Epithelial cell of prostate (primary cell): ENCODE results near the gene ZFP1.
"Not testable (repeated sequence)": the region's sequence is repeated elsewhere in the genome, so short reads cannot be mapped to it uniquely, and the experiment has no call there.

Source experiments
- DNase-seq: peaks from one replicate; pipeline ENCODE4 v3.0.0-alpha.2; 2011; ENCODE audit warnings: low read depth, low spot score
- H3K27ac ChIP-seq: fragments of 450-650 bp; 2 replicates; pipeline ENCODE4 v1.5.1; 2017; ENCODE audit warnings: mild to moderate bottlenecking

The ZFP1 gene

GRCh38 chr16:75112734-75113491 is 35.4 kb upstream of the ZFP1 start:
- no peak overlapping the region for H3K27ac ChIP-seq
- no peak for DNase-seq

GRCh38 chr16:75113541-75114121 is 34.7 kb upstream of the ZFP1 start:
- H3K27ac ChIP-seq = no peak overlapping the region
- no peak for DNase-seq

GRCh38 chr16:75114179-75114945 is 34.0 kb upstream of the ZFP1 start:
- no peak for DNase-seq

GRCh38 chr16:75114946-75115825 is 33.1 kb upstream of the ZFP1 start:
- no peak overlapping the region for H3K27ac ChIP-seq
- DNase-seq = no peak

More at GRCh38 chr16:75114179-75114945, 34.0 kb upstream of the ZFP1 start:
- no peak overlapping the region for H3K27ac ChIP-seq

- no peak within 1 kb of the TSS for H3K27ac ChIP-seq
- no peak for DNase-seq
Observed at GRCh38 chr16:75116081-75116910, 32.0 kb upstream of the ZFP1 start, which contains the start of gene LDHD. TSS of gene LDHD (minus strand) at chr16:75116780. CDS start at chr16:75116720, 60 bp downstream.

GRCh38 chr16:75116911-75117245 is 31.4 kb upstream of the ZFP1 start:
- no peak for DNase-seq
- H3K27ac ChIP-seq = no peak overlapping the region

- no peak overlapping the region for H3K27ac ChIP-seq
- DNase-seq = no peak
Observed at GRCh38 chr16:75118943-75119539, 29.3 kb upstream of the ZFP1 start.

GRCh38 chr16:75120253-75120652 is 28.1 kb upstream of the ZFP1 start:
- no peak for DNase-seq
- no peak overlapping the region for H3K27ac ChIP-seq

- H3K27ac ChIP-seq = no peak overlapping the region
- DNase-seq = no peak
Observed at GRCh38 chr16:75121949-75122568, 26.3 kb upstream of the ZFP1 start.

GRCh38 chr16:75122609-75123008 is 25.7 kb upstream of the ZFP1 start:
- H3K27ac ChIP-seq = no peak overlapping the region
- no peak for DNase-seq

- no peak overlapping the region for H3K27ac ChIP-seq
- no peak for DNase-seq
Observed at GRCh38 chr16:75127713-75128415, 20.5 kb upstream of the ZFP1 start.

GRCh38 chr16:75129421-75130149 is 18.7 kb upstream of the ZFP1 start:
- not testable (repeated sequence) for H3K27ac ChIP-seq, DNase-seq

GRCh38 chr16:75130150-75130771 is 18.1 kb upstream of the ZFP1 start:
- no peak for DNase-seq
- H3K27ac ChIP-seq = no peak overlapping the region

- H3K27ac ChIP-seq = no peak overlapping the region
- no peak for DNase-seq
Observed at GRCh38 chr16:75131081-75131480, 17.2 kb upstream of the ZFP1 start.

- no peak overlapping the region for H3K27ac ChIP-seq
- no peak for DNase-seq
Observed at GRCh38 chr16:75138233-75138632, 10.1 kb upstream of the ZFP1 start.

- no peak for DNase-seq
- no peak overlapping the region for H3K27ac ChIP-seq
Observed at GRCh38 chr16:75138636-75139035, 9.7 kb upstream of the ZFP1 start.

- no peak overlapping the region for H3K27ac ChIP-seq
Observed at GRCh38 chr16:75139498-75139897, 8.8 kb upstream of the ZFP1 start.

More at GRCh38 chr16:75139498-75139897, 8.8 kb upstream of the ZFP1 start:
- DNase-seq = no peak
